NT2/D1 (cell line): ENCODE results near the gene RPH3AL.

Experiments used
- SUZ12 ChIP-seq: IDR thresholded peaks from 2 replicates; pipeline ENCODE4 v1.6.1; 2011; ENCODE audit not compliant: insufficient read length, insufficient read depth; ENCODE audit errors: extremely low read depth
- ZNF274 ChIP-seq: IDR thresholded peaks from 2 replicates; pipeline ENCODE4 v1.6.1; 2011; ENCODE audit warnings: mild to moderate bottlenecking, low read depth, low read length

GRCh38 chr17:373613-374230, 21.1 kb upstream of the RPH3AL start:
- TF ChIP-seq SUZ12 = no peak
- no peak for TF ChIP-seq ZNF274
